ENCODE results near the gene PEX13. TPM values are rescaled to one million over a fixed set of nuclear protein-coding genes. Genes with fewer than 3 reads are reported as not detected.
"Not testable (repeated sequence)": the region's sequence is repeated elsewhere in the genome, so short reads cannot be mapped to it uniquely, and the experiment has no call there.

The PEX13 gene
- total and polyA plus RNA-seq, 7 donors, result 12.0 to 61.6 (median 19.1) TPM

- no peaks in the 10 kb centered on the region for H3K4me1 ChIP-seq
- no peak overlapping the region for H3K27ac ChIP-seq
- no peak for DNase-seq
- no peaks in the 10 kb centered on the region for H3K9me3 ChIP-seq
- no peaks in the 10 kb centered on the region for H3K27me3 ChIP-seq
- H3K4me3 ChIP-seq, result no peak overlapping the region
- no peaks in the 10 kb centered on the region for H3K36me3 ChIP-seq
- intact Hi-C loops (cut with DNase I), result no loop called here
- TF ChIP-seq POLR2AphosphoS5 (IDR thresholded peaks at IDR 0.05) (no peak), POLR2A (IDR thresholded peaks at IDR 0.05) (no peak), EP300 (IDR thresholded peaks at IDR 0.05) (no peak)
- 72 to 82% methylated on average over 3 of the region's 3 CpGs for WGBS, 2 donors
These were observed 41.2 kb upstream of the PEX13 start for GRCh38 chr2:60976256-60976850.

GRCh38 chr2:60976875-60977561 lies 40.5 kb upstream of the PEX13 start:
- no peak for DNase-seq
- TF ChIP-seq POLR2A (IDR thresholded peaks at IDR 0.05), result no peak
- TF ChIP-seq, protein P1, sequence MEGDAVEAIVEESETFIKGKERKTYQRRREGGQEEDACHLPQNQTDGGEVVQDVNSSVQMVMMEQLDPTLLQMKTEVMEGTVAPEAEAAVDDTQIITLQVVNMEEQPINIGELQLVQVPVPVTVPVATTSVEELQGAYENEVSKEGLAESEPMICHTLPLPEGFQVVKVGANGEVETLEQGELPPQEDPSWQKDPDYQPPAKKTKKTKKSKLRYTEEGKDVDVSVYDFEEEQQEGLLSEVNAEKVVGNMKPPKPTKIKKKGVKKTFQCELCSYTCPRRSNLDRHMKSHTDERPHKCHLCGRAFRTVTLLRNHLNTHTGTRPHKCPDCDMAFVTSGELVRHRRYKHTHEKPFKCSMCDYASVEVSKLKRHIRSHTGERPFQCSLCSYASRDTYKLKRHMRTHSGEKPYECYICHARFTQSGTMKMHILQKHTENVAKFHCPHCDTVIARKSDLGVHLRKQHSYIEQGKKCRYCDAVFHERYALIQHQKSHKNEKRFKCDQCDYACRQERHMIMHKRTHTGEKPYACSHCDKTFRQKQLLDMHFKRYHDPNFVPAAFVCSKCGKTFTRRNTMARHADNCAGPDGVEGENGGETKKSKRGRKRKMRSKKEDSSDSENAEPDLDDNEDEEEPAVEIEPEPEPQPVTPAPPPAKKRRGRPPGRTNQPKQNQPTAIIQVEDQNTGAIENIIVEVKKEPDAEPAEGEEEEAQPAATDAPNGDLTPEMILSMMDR (IDR thresholded peaks at IDR 0.05), result no peak
- TF ChIP-seq EP300 (IDR thresholded peaks at IDR 0.05), result no peak
- no peak for TF ChIP-seq POLR2AphosphoS5 (IDR thresholded peaks at IDR 0.05)
- no peaks in the 10 kb centered on the region for H3K27me3 ChIP-seq
- 63 to 64% methylated on average over 5 of the region's 5 CpGs for WGBS, 2 donors
- H3K36me3 ChIP-seq, result no peaks in the 10 kb centered on the region
- intact Hi-C loops (cut with DNase I), result no loop called here
- no peak overlapping the region for H3K4me3 ChIP-seq
- no peak overlapping the region for H3K27ac ChIP-seq
- no peaks in the 10 kb centered on the region for H3K9me3 ChIP-seq
- H3K4me1 ChIP-seq, result no peaks in the 10 kb centered on the region

GRCh38 chr2:60977562-60977895 lies 40.0 kb upstream of the PEX13 start:
- no peaks in the 10 kb centered on the region for H3K36me3 ChIP-seq
- no peaks in the 10 kb centered on the region for H3K27me3 ChIP-seq
- no peak for DNase-seq
- no peaks in the 10 kb centered on the region for H3K9me3 ChIP-seq
- H3K4me3 ChIP-seq, result no peak overlapping the region
- intact Hi-C loops (cut with DNase I), result no loop called here
- TF ChIP-seq EP300 (IDR thresholded peaks at IDR 0.05) (no peak), POLR2A (IDR thresholded peaks at IDR 0.05) (no peak), POLR2AphosphoS5 (IDR thresholded peaks at IDR 0.05) (no peak)
- TF ChIP-seq, protein P1 (IDR thresholded peaks at IDR 0.05), result no peak
- no peak overlapping the region for H3K27ac ChIP-seq
- H3K4me1 ChIP-seq, result no peaks in the 10 kb centered on the region
- 85 to 93% methylated on average over 1 of the region's 1 CpG for WGBS, 2 donors

GRCh38 chr2:60979231-60979630 lies 38.3 kb upstream of the PEX13 start:
- H3K4me1 ChIP-seq, result no peaks in the 10 kb centered on the region
- WGBS, 2 donors, result 72 to 86% methylated on average over 4 of the region's 4 CpGs
- no peaks in the 10 kb centered on the region for H3K9me3 ChIP-seq
- intact Hi-C loops (cut with DNase I), result no loop called here
- no peak overlapping the region for H3K4me3 ChIP-seq
- TF ChIP-seq POLR2AphosphoS5 (IDR thresholded peaks at IDR 0.05), result no peak
- no peak for TF ChIP-seq POLR2A (IDR thresholded peaks at IDR 0.05)
- TF ChIP-seq, protein P1 (IDR thresholded peaks at IDR 0.05), result no peak
- TF ChIP-seq EP300 (IDR thresholded peaks at IDR 0.05), result no peak
- H3K27ac ChIP-seq, result no peak overlapping the region
- DNase-seq, result no peak
- no peaks in the 10 kb centered on the region for H3K27me3 ChIP-seq
- no peaks in the 10 kb centered on the region for H3K36me3 ChIP-seq

DNA sequence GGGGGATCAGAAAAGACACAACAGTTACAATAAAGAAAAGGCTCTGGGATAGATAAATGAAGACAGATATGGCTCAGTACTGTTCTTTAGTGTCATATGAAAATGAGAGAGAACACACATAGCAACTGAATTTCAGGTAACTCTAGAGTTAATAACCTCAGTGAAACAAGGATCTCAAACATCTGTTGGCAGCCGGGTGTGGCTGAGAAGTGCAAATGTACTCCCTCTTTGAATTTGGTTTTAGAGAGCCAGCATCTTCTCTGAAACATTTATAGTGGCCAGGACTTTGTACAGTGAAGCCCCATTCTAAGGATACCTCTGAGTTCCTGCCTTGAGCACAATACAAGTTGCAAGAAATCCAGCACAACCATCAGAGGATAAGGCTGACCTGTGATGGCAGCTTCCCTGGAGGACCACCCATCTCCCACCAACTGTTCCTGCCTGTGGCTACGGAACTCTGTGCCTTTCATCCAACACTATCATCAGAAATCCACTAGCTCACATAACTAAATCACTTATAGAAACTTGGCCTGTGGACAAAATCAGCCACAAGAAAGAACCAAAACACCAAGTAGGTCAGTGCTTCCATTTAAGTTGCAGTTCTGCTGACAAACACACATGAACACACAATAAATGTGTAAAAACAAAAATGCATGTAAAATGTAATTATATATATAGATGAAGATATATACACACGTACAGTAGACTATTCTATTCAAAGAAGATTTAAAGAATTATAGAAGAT lies 37.3 kb upstream of the PEX13 start:
- Histone ChIP-seq H3K4me1 (no peaks in the 10 kb centered on the region), H3K9me3 (no peaks in the 10 kb centered on the region), H3K36me3 (no peaks in the 10 kb centered on the region), H3K27me3 (no peaks in the 10 kb centered on the region), H3K27ac (no peak overlapping the region), H3K4me3 (no peak overlapping the region)
- intact Hi-C loops (cut with DNase I), result no loop called here
- TF ChIP-seq POLR2A (IDR thresholded peaks at IDR 0.05) (no peak), POLR2AphosphoS5 (IDR thresholded peaks at IDR 0.05) (no peak), EP300 (IDR thresholded peaks at IDR 0.05) (no peak)
- TF ChIP-seq, protein P1 (IDR thresholded peaks at IDR 0.05), result no peak
- 68 to 69% methylated on average over 3 of the region's 3 CpGs for WGBS, 2 donors
- no peak for DNase-seq

DNA sequence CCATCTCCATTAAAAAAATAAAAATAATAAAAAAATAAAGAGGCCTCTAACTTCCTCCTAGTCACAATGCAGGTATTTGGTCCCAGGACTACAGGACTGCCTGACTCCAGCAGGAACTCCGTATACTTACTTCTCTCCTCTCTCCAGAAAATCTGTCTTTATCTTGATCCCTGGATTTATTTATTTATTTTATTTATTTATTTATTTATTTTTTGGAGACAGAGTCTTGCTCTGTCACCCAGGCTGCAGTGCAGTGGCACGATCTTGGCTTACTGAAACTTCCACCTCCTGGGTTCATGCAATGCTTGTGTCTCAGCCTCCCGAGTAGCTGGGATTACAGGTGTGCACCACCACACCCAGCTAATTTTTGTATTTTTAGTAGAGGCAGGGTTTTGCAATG lies 35.5 kb upstream of the PEX13 start:
- H3K9me3 ChIP-seq; H3K36me3 ChIP-seq; H3K4me3 ChIP-seq; H3K27me3 ChIP-seq; H3K27ac ChIP-seq; intact Hi-C loops (cut with DNase I); DNase-seq; H3K4me1 ChIP-seq: not testable (repeated sequence)
- WGBS, 2 donors, result 96 to 97% methylated on average over 3 of the region's 3 CpGs

Measured in sigmoid colon (tissue), 7 donors.